DND-41 (cell line): Measurements from ENCODE around the gene IBA57.
A peak's percentile ranks its signal among the peaks of the same experiment; 100 is the strongest.

ENCODE experiments used
- ATAC-seq: fragments of 200-7000 bp; cut with Tn5 transposase; 3 replicates; pipeline ENCODE4 v1.9.1; 2021; ENCODE audit warnings: low read depth; ENCODE audit not compliant: insufficient read depth
- DNase-seq: peaks from one replicate; pipeline ENCODE4 v3.0.0-alpha.2; 2020
- H2AFZ ChIP-seq: 2 replicates; pipeline ENCODE4 v1.6.0; 2012; ENCODE audit warnings: low read depth, low read length
- H3K27ac ChIP-seq: 2 replicates; pipeline ENCODE4 v1.5.1; 2012; ENCODE audit warnings: low read length, inconsistent platforms
- H3K27me3 ChIP-seq: fragments of 200-600 bp; sonication (generic); 2 replicates; pipeline ENCODE4 v1.6.0; 2012; ENCODE audit warnings: low read length, mild to moderate bottlenecking, inconsistent platforms; ENCODE audit not compliant: insufficient read depth, poor library complexity
- H3K36me3 ChIP-seq: 2 replicates; pipeline ENCODE4 v1.5.1; 2012; ENCODE audit warnings: low read length, inconsistent platforms; ENCODE audit not compliant: insufficient read depth
- H3K4me1 ChIP-seq: 2 replicates; pipeline ENCODE4 v1.5.1; 2012; ENCODE audit warnings: mild to moderate bottlenecking, low read length; ENCODE audit not compliant: insufficient read depth
- H3K4me2 ChIP-seq: 2 replicates; pipeline ENCODE4 v1.6.0; 2012; ENCODE audit warnings: mild to moderate bottlenecking, moderate library complexity, low read length, inconsistent platforms; ENCODE audit not compliant: insufficient read depth
- H3K4me3 ChIP-seq, 2 experiments: fragments of 200-600 bp in 1 of 2; shearing (Covaris generic) in 1 of 2; 2 replicates each; pipeline ENCODE4 v1.5.1; 2012 to 2016; ENCODE audit warnings: inconsistent platforms in 2 of 2, low read length in 2 of 2, mild to moderate bottlenecking in 2 of 2, low read depth in 1 of 2, moderate library complexity in 1 of 2
- H3K79me2 ChIP-seq: 2 replicates; pipeline ENCODE4 v1.6.0; 2012; ENCODE audit warnings: low read length, inconsistent platforms; ENCODE audit not compliant: insufficient read depth
- H3K9ac ChIP-seq: 2 replicates; pipeline ENCODE4 v1.6.0; 2012; ENCODE audit warnings: low read depth, mild to moderate bottlenecking, inconsistent platforms, low read length, moderate library complexity
- H3K9me3 ChIP-seq: 2 replicates; pipeline ENCODE4 v1.5.1; 2012; ENCODE audit warnings: low read length, moderate library complexity, mild to moderate bottlenecking, inconsistent platforms; ENCODE audit not compliant: insufficient read depth, severe bottlenecking
- H4K20me1 ChIP-seq: 2 replicates; pipeline ENCODE4 v1.6.0; 2012; ENCODE audit warnings: low read length; ENCODE audit not compliant: insufficient read depth
- CTCF ChIP-seq: IDR thresholded peaks from 2 replicates; pipeline ENCODE4 v1.5.1; 2012; ENCODE audit warnings: borderline replicate concordance, low read length, moderate library complexity, mild to moderate bottlenecking; ENCODE audit not compliant: poor library complexity, severe bottlenecking; ENCODE audit errors: extremely low read depth
- EZH2 ChIP-seq: IDR thresholded peaks from 3 replicates; pipeline ENCODE4 v1.6.1; 2012; ENCODE audit warnings: borderline replicate concordance, low read depth, mild to moderate bottlenecking, moderate library complexity, low read length, inconsistent platforms; ENCODE audit not compliant: severe bottlenecking

IBA57 gene

DNA sequence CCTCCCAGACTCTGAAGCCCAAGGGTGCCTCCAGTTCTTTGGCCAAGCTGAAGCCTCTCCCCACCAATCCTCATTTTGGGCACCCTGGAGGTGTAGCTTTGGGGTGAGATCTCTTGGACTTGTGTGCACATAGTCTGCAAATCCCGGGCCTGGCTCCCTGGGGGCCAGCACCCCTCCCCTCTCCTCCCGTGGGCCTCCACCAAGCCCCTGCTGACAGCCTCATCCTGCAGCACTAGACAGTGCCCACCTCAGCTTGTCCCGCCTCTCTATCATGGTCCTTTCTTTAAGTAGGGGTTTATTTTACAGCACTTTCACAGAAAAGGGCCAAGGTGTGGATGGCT lies 12.7 kb upstream of the IBA57 start:
- Histone ChIP-seq H3K36me3 (peaks cover 21% of the 10 kb centered on the region), H3K4me2 (no peak overlapping the region), H3K79me2 (no peaks in the 10 kb centered on the region), H3K9me3 (no peaks in the 10 kb centered on the region), H4K20me1 (peaks cover 49% of the 10 kb centered on the region), H2AFZ (no peak overlapping the region), H3K27me3 (no peaks in the 10 kb centered on the region), H3K9ac (0 out of 2 replicates have a peak overlapping the region, but pooled peaks have one; percentile 2), H3K4me3 (no peak overlapping the region), H3K27ac (no peak overlapping the region), H3K4me1 (no peaks in the 10 kb centered on the region)
- TF ChIP-seq EZH2, result no peak
- no peak for TF ChIP-seq CTCF
- no peak for DNase-seq
- ATAC-seq, result no peak

DNA sequence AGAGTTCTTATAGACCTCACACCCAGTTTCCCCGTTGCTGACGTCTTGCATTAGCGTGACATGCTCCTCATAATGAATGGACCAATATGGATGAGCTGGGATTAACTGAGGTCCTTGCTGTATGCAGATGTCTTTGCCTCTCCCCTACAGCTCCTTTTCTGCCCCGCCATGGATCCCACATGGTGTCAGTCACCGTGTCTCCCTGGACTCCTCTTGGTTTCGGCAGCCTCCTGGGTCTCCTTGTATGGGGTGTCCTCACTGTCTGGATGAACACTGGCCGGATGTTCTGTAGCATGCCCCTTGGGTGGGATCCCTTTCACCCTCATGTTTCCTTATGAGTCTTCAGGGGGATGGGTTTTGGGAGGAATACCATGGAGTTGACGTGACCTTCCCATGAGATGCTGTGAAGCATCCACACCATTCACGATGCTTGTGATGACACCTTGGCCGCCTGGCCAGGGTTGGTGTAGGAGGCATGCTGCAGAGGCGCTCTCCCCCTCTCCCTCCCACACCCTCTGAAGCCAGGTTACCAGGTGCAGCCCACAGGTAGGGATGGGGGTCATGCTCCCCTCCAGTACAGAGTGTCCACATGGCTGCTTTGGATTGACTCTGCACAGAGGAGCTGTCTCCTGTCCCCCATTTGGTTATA lies 11.5 kb upstream of the IBA57 start:
- no peak overlapping the region for H3K9ac ChIP-seq
- no peak for DNase-seq
- H2AFZ ChIP-seq, result no peak overlapping the region
- TF ChIP-seq EZH2, result no peak
- no peak for TF ChIP-seq CTCF
- no peak overlapping the region for H3K27ac ChIP-seq
- H3K79me2 ChIP-seq, result no peaks in the 10 kb centered on the region
- no peaks in the 10 kb centered on the region for H3K27me3 ChIP-seq
- peaks cover 38% of the 10 kb centered on the region for H4K20me1 ChIP-seq
- no peak overlapping the region for H3K4me2 ChIP-seq
- H3K36me3 ChIP-seq, result peaks cover 9% of the 10 kb centered on the region; the same call in 1 of the 2 replicates
- no peak overlapping the region for H3K4me3 ChIP-seq
- no peak for ATAC-seq
- H3K9me3 ChIP-seq, result no peaks in the 10 kb centered on the region
- no peaks in the 10 kb centered on the region for H3K4me1 ChIP-seq

DNA sequence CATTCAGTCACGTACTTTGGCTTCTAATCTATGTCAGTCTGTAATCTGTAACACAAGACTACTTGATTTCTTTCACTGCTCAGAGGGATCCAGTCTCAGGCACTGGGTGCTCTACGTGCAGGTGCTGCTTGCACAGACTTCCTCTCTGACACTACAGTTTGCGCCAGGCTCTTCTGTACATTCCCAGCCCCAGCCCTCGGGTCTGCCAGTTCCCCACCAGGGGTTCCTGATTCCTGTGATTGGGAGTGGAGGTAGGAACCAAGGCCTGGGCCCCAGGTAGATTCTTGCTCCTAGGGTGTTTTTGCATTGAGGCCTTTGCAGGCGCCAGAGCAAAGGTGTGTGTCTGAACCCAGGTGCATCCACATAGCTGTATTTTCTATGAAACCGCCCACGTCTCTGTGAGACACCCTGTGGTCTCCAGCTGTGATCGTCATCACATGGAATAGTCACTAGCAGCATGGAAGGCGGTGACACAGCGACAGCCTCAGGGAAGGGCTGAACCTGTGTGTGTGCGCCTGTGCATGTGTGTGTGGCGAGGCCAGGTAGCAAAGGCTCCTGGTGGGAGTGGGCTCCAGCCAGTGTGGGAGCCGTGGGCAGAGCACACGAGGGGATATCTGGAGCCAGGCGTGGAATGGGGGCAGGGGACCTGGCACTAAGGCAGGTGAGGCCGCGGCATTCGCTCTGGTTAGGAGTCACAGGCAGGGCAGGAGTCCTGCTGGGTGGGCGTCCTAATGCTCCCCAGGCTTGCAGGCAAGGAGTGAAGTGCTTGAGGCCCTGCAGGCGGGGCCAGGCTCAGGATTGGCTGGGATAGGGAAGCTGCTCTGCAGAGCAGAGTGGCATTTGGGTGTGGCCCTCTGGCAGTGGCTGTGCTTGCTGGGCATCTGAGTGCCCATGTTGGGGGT lies 10.7 kb upstream of the IBA57 start:
- no peak overlapping the region for H3K4me2 ChIP-seq
- TF ChIP-seq CTCF (no peak), EZH2 (no peak)
- no peaks in the 10 kb centered on the region for H3K9me3 ChIP-seq
- no peaks in the 10 kb centered on the region for H3K27me3 ChIP-seq
- no peaks in the 10 kb centered on the region for H3K79me2 ChIP-seq
- no peak for ATAC-seq
- H3K27ac ChIP-seq, result no peak overlapping the region
- H3K9ac ChIP-seq, result no peak overlapping the region
- H3K4me3 ChIP-seq, result no peak overlapping the region
- no peak overlapping the region for H2AFZ ChIP-seq
- peaks cover 2% of the 10 kb centered on the region; the same call in 1 of the 2 replicates for H3K36me3 ChIP-seq
- H4K20me1 ChIP-seq, result peaks cover 36% of the 10 kb centered on the region
- H3K4me1 ChIP-seq, result no peaks in the 10 kb centered on the region
- no peak for DNase-seq
